ENCODE data around the gene LILRA6. TPM values are rescaled to one million over a fixed set of nuclear protein-coding genes. Genes with fewer than 3 reads are reported as not detected.

LILRA6 gene
- total RNA-seq, 1 donor from 2014 or later = 36.9 TPM

GRCh38 chr19:54206831-54207177 lies 35.8 kb downstream of the LILRA6 start:
- no peak for TF ChIP-seq CTCF (IDR thresholded peaks at IDR 0.05)
- no peak for ATAC-seq

GRCh38 chr19:54206030-54206830 lies 36.4 kb downstream of the LILRA6 start:
- peak; percentile 64 for DNase-seq
- intact Hi-C loops (cut with DNase I) = no loop called here

More at GRCh38 chr19:54206831-54207177, 35.8 kb downstream of the LILRA6 start:
- H3K36me3 ChIP-seq = peaks cover 65% of the 10 kb centered on the region
- no peak for DNase-seq
- intact Hi-C loops (cut with DNase I) = no loop called here
- peak overlapping the region; percentile 37 for H3K4me3 ChIP-seq
- H3K4me1 ChIP-seq = peaks cover 98% of the 10 kb centered on the region
- H3K27me3 ChIP-seq (ENCODE audit: low read depth) = no peaks in the 10 kb centered on the region
- peak overlapping the region; percentile 86 for H3K27ac ChIP-seq
- H3K9me3 ChIP-seq = no peaks in the 10 kb centered on the region

GRCh38 chr19:54204767-54205468 lies 37.7 kb downstream of the LILRA6 start:
- H3K27me3 ChIP-seq (ENCODE audit: low read depth) = no peaks in the 10 kb centered on the region
- peak overlapping the region; percentile 46 for H3K27ac ChIP-seq
- DNase-seq (no peak), ATAC-seq (no peak)
- H3K4me3 ChIP-seq = peak overlapping the region; percentile 69
- H3K4me1 ChIP-seq = peaks cover 90% of the 10 kb centered on the region
- no peaks in the 10 kb centered on the region for H3K9me3 ChIP-seq
- intact Hi-C loops (cut with DNase I) = no loop called here
- TF ChIP-seq CTCF (IDR thresholded peaks at IDR 0.05) = no peak
- H3K36me3 ChIP-seq = peaks cover 70% of the 10 kb centered on the region

More at GRCh38 chr19:54206030-54206830, 36.4 kb downstream of the LILRA6 start:
- Histone ChIP-seq H3K4me3 (peak overlapping the region; percentile 37), H3K9me3 (no peaks in the 10 kb centered on the region), H3K36me3 (peaks cover 70% of the 10 kb centered on the region), H3K4me1 (peaks cover 100% of the 10 kb centered on the region), H3K27ac (peak overlapping the region; percentile 86), H3K27me3 (ENCODE audit: low read depth) (no peaks in the 10 kb centered on the region)
- no peak for TF ChIP-seq CTCF (IDR thresholded peaks at IDR 0.05)
- ATAC-seq = no peak

- ATAC-seq (no peak), DNase-seq (no peak)
- peaks cover 69% of the 10 kb centered on the region for H3K36me3 ChIP-seq
- no peak for TF ChIP-seq CTCF (IDR thresholded peaks at IDR 0.05)
- peak overlapping the region; percentile 26 for H3K27ac ChIP-seq
- H3K9me3 ChIP-seq = no peaks in the 10 kb centered on the region
- H3K4me1 ChIP-seq = peaks cover 77% of the 10 kb centered on the region
- H3K4me3 ChIP-seq = peak overlapping the region; percentile 69
- intact Hi-C loops (cut with DNase I) = no loop called here
- H3K27me3 ChIP-seq (ENCODE audit: low read depth) = no peaks in the 10 kb centered on the region
Observed at GRCh38 chr19:54203151-54203611, 39.4 kb downstream of the LILRA6 start.

GRCh38 chr19:54201980-54202379 lies 40.6 kb downstream of the LILRA6 start:
- peak overlapping the region; percentile 69 for H3K4me3 ChIP-seq
- peaks cover 65% of the 10 kb centered on the region for H3K4me1 ChIP-seq
- H3K36me3 ChIP-seq = peaks cover 57% of the 10 kb centered on the region
- no peaks in the 10 kb centered on the region for H3K9me3 ChIP-seq
- TF ChIP-seq CTCF (IDR thresholded peaks at IDR 0.05) = no peak
- DNase-seq (no peak), ATAC-seq (no peak)
- no peaks in the 10 kb centered on the region for H3K27me3 ChIP-seq (ENCODE audit: low read depth)
- H3K27ac ChIP-seq = peak overlapping the region; percentile 89
- intact Hi-C loops (cut with DNase I) = no loop called here
